ENCODE data around the gene NDEL1. TPM values are rescaled to one million over a fixed set of nuclear protein-coding genes. Genes with fewer than 3 reads are reported as not detected.

Gene NDEL1
- total RNA-seq, 4 donors from 2014 or later: 172 to 237 (median 230) TPM

GRCh38 chr17:8453326-8453725 is 17.6 kb downstream of the NDEL1 start:
- TF ChIP-seq EP300 (IDR thresholded peaks at IDR 0.05) (no peak), POLR2A (IDR thresholded peaks at IDR 0.05) (no peak), CTCF (IDR thresholded peaks at IDR 0.05) (no peak), POLR2AphosphoS5 (IDR thresholded peaks at IDR 0.05) (no peak)
- H3K36me3 ChIP-seq: peaks cover 87% of the 10 kb centered on the region

GRCh38 chr17:8455665-8456209 is 20.1 kb downstream of the NDEL1 start:
- Histone ChIP-seq H3K4me1 (no peaks in the 10 kb centered on the region), H3K27me3 (no peaks in the 10 kb centered on the region)
- 69% methylated on average over 2 of the region's 2 CpGs for WGBS

More at GRCh38 chr17:8453326-8453725, 17.6 kb downstream of the NDEL1 start:
- Histone ChIP-seq H3K4me3 (no peak overlapping the region), H3K9me3 (no peaks in the 10 kb centered on the region), H3K27ac (no peak overlapping the region), H3K27me3 (no peaks in the 10 kb centered on the region), H3K4me1 (no peaks in the 10 kb centered on the region)
- 85% methylated on average over 3 of the region's 3 CpGs for WGBS
- DNase-seq (ENCODE audit: low spot score in 2 of 2): no peak

GRCh38 chr17:8458128-8458527 is 22.4 kb downstream of the NDEL1 start:
- peaks cover 8% of the 10 kb centered on the region for H3K4me1 ChIP-seq
- H3K36me3 ChIP-seq: peaks cover 90% of the 10 kb centered on the region
- H3K4me3 ChIP-seq: no peak overlapping the region
- no peaks in the 10 kb centered on the region for H3K9me3 ChIP-seq
- no peak for TF ChIP-seq EP300 (IDR thresholded peaks at IDR 0.05)
- TF ChIP-seq CTCF (IDR thresholded peaks at IDR 0.05): no peak
- TF ChIP-seq POLR2AphosphoS5 (IDR thresholded peaks at IDR 0.05): no peak
- TF ChIP-seq POLR2A (IDR thresholded peaks at IDR 0.05): no peak
- 90% methylated on average over 6 of the region's 6 CpGs for WGBS
- no peak for DNase-seq (ENCODE audit: low spot score in 2 of 2)
- H3K27me3 ChIP-seq: no peaks in the 10 kb centered on the region
- H3K27ac ChIP-seq: no peak overlapping the region

More at GRCh38 chr17:8455665-8456209, 20.1 kb downstream of the NDEL1 start:
- Histone ChIP-seq H3K27ac (no peak overlapping the region), H3K4me3 (no peak overlapping the region), H3K9me3 (no peaks in the 10 kb centered on the region), H3K36me3 (peaks cover 90% of the 10 kb centered on the region)
- no peak for DNase-seq (ENCODE audit: low spot score in 2 of 2)
- no peak for TF ChIP-seq EP300 (IDR thresholded peaks at IDR 0.05)
- no peak for TF ChIP-seq CTCF (IDR thresholded peaks at IDR 0.05)
- TF ChIP-seq POLR2AphosphoS5 (IDR thresholded peaks at IDR 0.05): no peak
- no peak for TF ChIP-seq POLR2A (IDR thresholded peaks at IDR 0.05)

DNA sequence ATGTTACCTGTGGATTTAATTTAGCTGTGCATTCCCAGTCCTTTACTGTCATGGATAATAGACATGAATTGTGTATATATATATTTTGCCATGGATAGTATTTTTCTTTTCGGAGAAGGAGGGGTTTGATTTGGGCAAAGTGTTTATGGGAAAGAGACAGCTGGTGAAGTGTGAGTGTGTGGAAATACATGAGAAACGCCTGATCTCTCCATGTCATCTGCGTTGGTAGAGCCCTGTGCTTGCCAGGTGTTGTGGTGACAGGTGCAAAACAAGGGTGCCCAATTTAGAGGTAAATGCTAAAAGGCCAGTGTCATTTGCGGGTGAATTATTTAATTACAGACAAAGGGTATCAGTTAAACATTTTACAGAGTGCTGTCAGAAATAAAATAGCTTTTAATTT is 23.4 kb downstream of the NDEL1 start:
- no peak for DNase-seq (ENCODE audit: low spot score in 2 of 2)
- no peak overlapping the region for H3K27ac ChIP-seq
- no peak overlapping the region for H3K4me3 ChIP-seq
- no peaks in the 10 kb centered on the region for H3K27me3 ChIP-seq
- TF ChIP-seq EP300 (IDR thresholded peaks at IDR 0.05): no peak
- TF ChIP-seq CTCF (IDR thresholded peaks at IDR 0.05): no peak
- TF ChIP-seq POLR2AphosphoS5 (IDR thresholded peaks at IDR 0.05): no peak
- no peak for TF ChIP-seq POLR2A (IDR thresholded peaks at IDR 0.05)
- 85% methylated on average over 4 of the region's 4 CpGs for WGBS
- no peaks in the 10 kb centered on the region for H3K9me3 ChIP-seq
- peaks cover 16% of the 10 kb centered on the region for H3K4me1 ChIP-seq
- peaks cover 91% of the 10 kb centered on the region for H3K36me3 ChIP-seq

GRCh38 chr17:8459831-8460230 is 24.1 kb downstream of the NDEL1 start:
- peaks cover 95% of the 10 kb centered on the region for H3K36me3 ChIP-seq
- TF ChIP-seq CTCF (IDR thresholded peaks at IDR 0.05): no peak
- H3K4me1 ChIP-seq: peaks cover 23% of the 10 kb centered on the region
- no peaks in the 10 kb centered on the region for H3K27me3 ChIP-seq
- DNase-seq (ENCODE audit: low spot score in 2 of 2): no peak
- no peak overlapping the region for H3K4me3 ChIP-seq
- H3K27ac ChIP-seq: no peak overlapping the region
- WGBS: 76% methylated on average over 3 of the region's 3 CpGs
- no peaks in the 10 kb centered on the region for H3K9me3 ChIP-seq

Data from suprapubic skin (tissue), 4 donors.